Heart left ventricle (tissue), 16 donors: ENCODE results near the gene NUDT4B. TPM values are rescaled to one million over a fixed set of nuclear protein-coding genes. Genes with fewer than 3 reads are reported as not detected.
A peak's percentile ranks its signal among the peaks of the same experiment; 100 is the strongest.
"Not testable (repeated sequence)": the region's sequence is repeated elsewhere in the genome, so short reads cannot be mapped to it uniquely, and the experiment has no call there.

Source experiments
- ATAC-seq, 4 donors: fragments of 200-7000 bp; cut with Tn5 transposase; one replicate each; pipeline ENCODE4 v1.9.1; 2020 to 2022; ENCODE audit warnings: moderate library complexity in 4 of 4, mild to moderate bottlenecking in 3 of 4, moderate number of reproducible peaks in 1 of 4
- DNase-seq, 5 donors: peaks; one replicate each; pipeline ENCODE4 v3.0.0-alpha.2; 2020
- H3K27ac ChIP-seq, 12 donors: fragments of 200-600 bp; sonication (generic) in 4 of 12; one replicate each; pipeline versions ENCODE4 v1.5.0 to v1.8.0; 2016 to 2022; ENCODE audit warnings: mild to moderate bottlenecking in 2 of 12
- H3K27me3 ChIP-seq, 9 donors: fragments of 200-600 bp; sonication (generic) in 2 of 9; one replicate each; pipeline versions ENCODE4 v1.5.1 to v1.8.0; 2016 to 2022; ENCODE audit warnings: mild to moderate bottlenecking in 3 of 9
- H3K36me3 ChIP-seq, 9 donors: fragments of 200-600 bp; sonication (generic) in 2 of 9; one replicate each; pipeline versions ENCODE4 v1.5.0 to v1.8.0; 2018 to 2022; ENCODE audit warnings: mild to moderate bottlenecking in 2 of 9
- H3K4me1 ChIP-seq, 12 donors: fragments of 200-600 bp; sonication (generic) in 4 of 12; one replicate each; pipeline versions ENCODE4 v1.5.0 to v1.8.0; 2016 to 2022; ENCODE audit warnings: mild to moderate bottlenecking in 3 of 12
- H3K4me3 ChIP-seq, 12 donors: fragments of 200-600 bp; sonication (generic) in 4 of 12; one replicate each; pipeline versions ENCODE4 v1.5.0 to v1.8.0; 2017 to 2022; ENCODE audit warnings: mild to moderate bottlenecking in 9 of 12, moderate library complexity in 4 of 12
- H3K9me3 ChIP-seq, 12 donors: fragments of 200-600 bp; sonication (generic) in 4 of 12; one replicate each; pipeline versions ENCODE4 v1.5.0 to v1.8.0; 2016 to 2022; ENCODE audit warnings: mild to moderate bottlenecking in 1 of 12
- WGBS, 4 donors: extraction: QIAGEN DNeasy Blood & Tissue Kit in 2 of 4; methylation state at CpG; one replicate each; pipeline versions ENCODE4 v1.1.5 to v1.1.7; 2013 to 2018; 5-methylcytosine and 5-hydroxymethylcytosine counted together
- intact Hi-C, 10 donors: fragments of 100-400 bp; cut with DNase I; formaldehyde crosslinking; loops; one replicate each; pipeline versions ENCODE4 v1.11.1 to v1.14.2; 2022
- long read RNA-seq, 3 donors: library from polyadenylated mRNA; unstranded; transcript quantifications; one replicate each; pipeline ENCODE4 v2.0.0, GENCODE V29; 2020 to 2021
- polyA plus RNA-seq, 2 donors: library from polyadenylated mRNA; stranded (reverse); fragments of 200-250 nt; gene quantifications; one replicate each; pipeline ENCODE4 v1.2.3, GENCODE V29; 2013
- total RNA-seq, 9 donors: library from RNA; depleted of rRNA in 2 of 9; stranded (reverse); fragments of >200 nt in 2 of 9; fragmentation: NEBNext Ultra II Directional in 3 of 9; extraction: Animal tissue kit (Norgen Biotek cat#: 25700) in 3 of 9; gene quantifications; one replicate each; pipeline versions ENCODE4 v1.1.0 to v1.2.4, GENCODE V29; 2016 to 2023
- donor health status: ischemic (EF 13 %, LVEDD 7.1; RV severe dilation, severe dysfunction).
- donor health status: healthy with polysubstance abuse.
- donor health status: DM: no; HTN: yes; CAD: no.
- donor health status: DM: no; HTN: no; CAD: no.
- donor health status: ischemic (EF 25% LVEDD 6.9; RV normal size, moderate dysfunction).
- donor health status: ischemic (EF 25% LVEDD 5.7; RV mildly dilated, moderate dysfunction).
- donor health status: healthy.
- donor health status: DM: yes; HTN: yes; CAD: no.
- donor health status: ischemic (EF 35%, LVEDD 5.7; RV mildly dilated, moderate dysfunction).
- donor health status: nonischemic (EF 11% LVEDD 7.7; RV severe dilation, severe dysfunction).
- donor health status: DM: yes; HTN: yes; CAD: no.
- donor health status: PGD.
- donor health status: ischemic (EF 29% LVEDD 5.4; RV normal size, mild dysfunction).
- donor health status: nonischemic (EF 23%, LVEDD 6.1; RV moderate dilation, normal function).

NUDT4B gene
- total RNA-seq (100 to 1,000 TPM in 2 of 9 donors, 1 to 10 TPM in 1, under 1 TPM in 2, not detected in 4; 0.50 to 267 (median 1.4) TPM), polyA plus RNA-seq (10 to 100 TPM in 1 of 2 donors, not detected in 1; 46.1 TPM)
- long read RNA-seq, donor 1, partial matches to known transcripts, result 0 of 1 reads
- long read RNA-seq, donor 1, other reads (novel, unspliced or antisense), result 0 of 1 reads
- long read RNA-seq, donor 2, partial matches to known transcripts, result 0 of 4 reads
- long read RNA-seq, donor 2, other reads (novel, unspliced or antisense), result 0 of 4 reads
- long read RNA-seq, donor 3, partial matches to known transcripts, result 0 of 2 reads
- long read RNA-seq, donor 3, other reads (novel, unspliced or antisense), result 0 of 2 reads

DNA sequence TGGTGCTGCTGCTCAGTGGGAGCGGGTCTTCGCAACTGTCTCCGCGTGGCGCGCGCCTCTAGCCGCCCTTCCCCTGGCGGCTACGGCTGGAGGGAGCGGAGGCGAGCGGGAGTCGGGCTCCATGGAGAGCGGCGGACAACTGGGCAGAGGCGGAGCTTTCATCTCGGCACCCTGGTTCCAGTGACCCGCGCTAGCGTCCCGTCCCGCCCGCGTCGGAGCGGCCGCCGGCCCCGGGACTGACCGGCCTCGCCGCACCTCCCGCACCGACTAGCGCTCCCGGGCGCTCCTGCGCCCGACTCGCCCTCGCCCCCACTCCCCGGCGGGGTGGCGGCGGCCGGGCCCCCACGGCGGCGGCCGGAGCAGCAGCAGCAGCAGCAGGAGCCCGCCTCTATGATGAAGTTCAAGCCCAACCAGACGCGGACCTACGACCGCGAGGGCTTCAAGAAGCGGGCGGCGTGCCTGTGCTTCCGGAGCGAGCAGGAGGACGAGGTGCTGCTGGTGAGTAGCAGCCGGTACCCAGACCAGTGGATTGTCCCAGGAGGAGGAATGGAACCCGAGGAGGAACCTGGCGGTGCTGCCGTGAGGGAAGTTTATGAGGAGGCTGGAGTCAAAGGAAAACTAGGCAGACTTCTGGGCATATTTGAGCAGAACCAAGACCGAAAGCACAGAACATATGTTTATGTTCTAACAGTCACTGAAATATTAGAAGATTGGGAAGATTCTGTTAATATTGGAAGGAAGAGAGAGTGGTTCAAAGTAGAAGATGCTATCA is at the start of gene NUDT4B:
Gene NUDT4B, plus strand, starts transcription at position 212 of the 772 bp plus-strand sequence. Its CDS starts 179 bp downstream, at position 391.
- H3K4me3 ChIP-seq, H3K9me3 ChIP-seq, H3K27me3 ChIP-seq, H3K36me3 ChIP-seq, intact Hi-C loops, H3K27ac ChIP-seq, H3K4me1 ChIP-seq, DNase-seq: not testable (repeated sequence)
- ATAC-seq, result peak; percentile 39 to 77 (median 68)
- WGBS, 4 donors, result no CpG with 5 or more reads among the region's 68 CpGs

DNA sequence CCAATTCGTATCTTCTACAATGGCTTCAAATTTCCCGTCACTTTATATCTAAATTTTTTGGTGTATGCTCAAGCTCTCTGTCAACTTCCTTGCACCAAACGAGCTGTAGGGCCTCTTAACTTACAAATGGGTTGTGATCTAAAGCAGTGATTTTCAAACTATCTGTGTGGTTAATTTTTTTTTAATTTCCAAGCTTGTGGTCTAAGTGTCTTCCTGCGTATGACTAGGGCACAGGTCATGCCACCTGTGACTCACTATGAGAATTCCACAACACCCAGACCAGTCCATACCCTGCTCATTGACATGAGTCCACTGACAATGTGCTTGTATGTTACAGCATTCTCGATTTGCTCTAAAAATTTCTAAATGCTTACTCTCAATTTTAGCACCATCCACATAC is 49.2 kb upstream of the NUDT4B start:
- H3K27me3 ChIP-seq, H3K4me3 ChIP-seq, ATAC-seq, H3K9me3 ChIP-seq, DNase-seq, H3K4me1 ChIP-seq, intact Hi-C loops, H3K27ac ChIP-seq, H3K36me3 ChIP-seq: not testable (repeated sequence)
- no CpG with 5 or more reads among the region's 5 CpGs for WGBS, 4 donors

DNA sequence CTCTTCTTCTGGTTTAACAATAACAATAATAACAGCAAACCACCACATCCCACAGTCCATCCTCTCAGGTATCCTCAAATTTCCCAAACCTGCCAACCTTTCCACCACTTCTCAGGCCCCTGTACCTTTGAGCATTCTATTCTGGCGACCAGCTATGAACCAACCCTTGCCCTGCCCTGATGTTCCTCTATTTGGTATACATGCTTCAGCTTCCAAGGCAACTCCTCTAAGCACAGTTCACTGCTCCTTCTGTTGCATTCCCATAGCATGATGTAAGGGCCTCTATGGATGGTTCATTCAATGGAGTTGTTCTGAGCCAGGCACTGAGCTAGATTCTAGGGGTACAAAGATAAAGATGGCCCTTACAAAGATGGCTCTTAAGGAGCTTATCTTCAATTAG is 46.3 kb upstream of the NUDT4B start:
- 45 to 60% methylated on average over 1 of the region's 1 CpG; no CpG with 5 or more reads in 2 of the 4 donors for WGBS, 4 donors
- not testable (repeated sequence) for DNase-seq, ATAC-seq

DNA sequence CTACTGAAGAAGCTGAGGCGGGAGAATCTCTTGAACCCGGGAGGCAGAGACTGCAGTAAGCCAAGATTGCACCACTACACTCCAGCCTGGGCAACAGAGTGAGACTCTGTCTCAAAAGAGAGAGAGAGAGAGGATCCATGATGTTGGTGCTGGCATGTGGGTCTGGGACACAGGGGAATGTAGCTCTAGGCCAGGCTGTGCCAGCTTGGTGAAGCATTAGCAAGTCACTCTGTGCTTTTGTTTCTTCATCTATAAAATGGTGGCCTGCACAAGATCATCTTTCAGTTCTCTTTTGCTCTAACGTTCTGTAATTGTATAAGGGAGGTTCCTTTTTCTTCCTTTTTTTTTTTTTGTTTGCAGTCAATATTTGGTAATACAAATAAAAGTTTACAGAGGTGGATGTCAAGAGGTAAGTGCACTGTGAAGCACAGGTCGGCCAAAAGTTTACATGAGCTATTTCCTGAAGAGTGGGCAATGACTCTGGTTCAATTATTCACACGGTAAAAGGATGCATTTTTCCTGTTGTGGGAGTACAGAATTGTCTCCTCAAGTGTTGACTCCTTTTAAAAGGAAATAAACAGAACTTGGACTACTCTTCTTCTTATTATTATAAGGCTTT is 44.5 kb upstream of the NUDT4B start:
- intact Hi-C loops, H3K9me3 ChIP-seq, H3K36me3 ChIP-seq, ATAC-seq, H3K4me3 ChIP-seq, DNase-seq, H3K27ac ChIP-seq, H3K4me1 ChIP-seq, H3K27me3 ChIP-seq: not testable (repeated sequence)
- WGBS, 4 donors, result 80 to 94% methylated on average over 1 to 2 of the region's 5 CpGs; no CpG with 5 or more reads in 2 of the 4 donors

More for the DNA sequence above, 46.3 kb upstream of the NUDT4B start:
- H3K4me1 ChIP-seq, H3K27ac ChIP-seq, H3K4me3 ChIP-seq, H3K27me3 ChIP-seq, H3K9me3 ChIP-seq, intact Hi-C loops, H3K36me3 ChIP-seq: not testable (repeated sequence)

DNA sequence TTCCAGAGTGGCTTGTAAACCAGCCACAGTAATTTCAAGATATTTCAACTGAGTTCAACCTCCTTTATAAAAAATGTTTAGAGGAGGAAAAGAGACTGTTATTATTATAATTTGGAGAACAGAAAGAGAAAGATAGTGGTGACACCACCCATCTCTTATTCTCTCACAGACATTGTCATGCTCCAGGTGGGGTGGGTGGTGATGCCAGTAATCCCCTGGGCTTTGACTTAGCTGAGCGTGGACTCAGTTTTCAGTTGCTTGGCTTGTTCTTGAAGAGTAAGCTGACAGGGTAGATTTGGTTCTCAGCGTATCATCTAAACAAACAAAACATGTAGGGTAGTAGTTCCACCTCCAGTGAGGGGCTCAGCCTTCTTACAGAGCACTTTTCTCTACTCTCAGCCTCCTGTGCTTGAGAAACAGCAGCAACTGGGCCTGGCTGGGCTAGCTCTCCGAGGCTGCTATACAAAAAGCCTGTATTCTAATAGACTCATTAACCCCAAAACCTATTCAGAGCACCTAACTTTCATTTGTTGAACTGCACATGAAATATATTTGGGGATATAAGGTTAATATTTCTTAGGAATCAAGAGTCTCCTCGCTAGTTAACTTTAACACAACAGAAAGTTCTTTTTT is 43.1 kb upstream of the NUDT4B start:
- ATAC-seq, intact Hi-C loops, H3K27me3 ChIP-seq, DNase-seq, H3K36me3 ChIP-seq, H3K9me3 ChIP-seq, H3K4me1 ChIP-seq, H3K4me3 ChIP-seq, H3K27ac ChIP-seq: not testable (repeated sequence)
- 68 to 75% methylated on average over 1 of the region's 4 CpGs; no CpG with 5 or more reads in 2 of the 4 donors for WGBS, 4 donors

DNA sequence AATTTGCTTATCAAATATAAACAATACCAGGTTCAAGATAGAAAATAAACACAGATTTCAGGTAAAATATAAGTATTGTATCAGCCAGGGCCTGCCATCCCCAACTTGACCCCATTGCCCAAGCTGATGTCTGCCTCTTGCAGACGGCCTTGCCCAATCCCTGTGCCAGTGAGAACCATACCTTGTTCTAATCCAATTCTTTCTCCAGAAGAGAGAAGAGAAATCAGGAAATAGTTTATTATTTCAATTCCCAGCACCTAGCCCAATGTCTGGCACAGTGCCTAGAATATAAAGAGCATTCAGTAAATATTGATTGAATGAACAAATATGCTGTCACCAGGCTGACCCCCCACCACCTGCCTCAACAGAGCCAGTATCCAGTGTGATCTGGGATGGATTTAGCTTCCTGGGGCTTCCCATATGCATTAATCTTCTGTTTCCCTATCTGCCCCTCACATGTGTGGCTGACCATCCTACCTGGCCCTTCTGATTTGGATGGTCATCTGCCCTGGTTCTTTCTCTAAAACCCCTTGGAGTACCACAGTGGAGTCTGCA is 39.7 kb upstream of the NUDT4B start:
- H3K4me3 ChIP-seq, intact Hi-C loops, H3K36me3 ChIP-seq, H3K4me1 ChIP-seq, ATAC-seq, H3K9me3 ChIP-seq, DNase-seq, H3K27ac ChIP-seq, H3K27me3 ChIP-seq: not testable (repeated sequence)
- no CpG with 5 or more reads among the region's 1 CpG for WGBS, 4 donors

DNA sequence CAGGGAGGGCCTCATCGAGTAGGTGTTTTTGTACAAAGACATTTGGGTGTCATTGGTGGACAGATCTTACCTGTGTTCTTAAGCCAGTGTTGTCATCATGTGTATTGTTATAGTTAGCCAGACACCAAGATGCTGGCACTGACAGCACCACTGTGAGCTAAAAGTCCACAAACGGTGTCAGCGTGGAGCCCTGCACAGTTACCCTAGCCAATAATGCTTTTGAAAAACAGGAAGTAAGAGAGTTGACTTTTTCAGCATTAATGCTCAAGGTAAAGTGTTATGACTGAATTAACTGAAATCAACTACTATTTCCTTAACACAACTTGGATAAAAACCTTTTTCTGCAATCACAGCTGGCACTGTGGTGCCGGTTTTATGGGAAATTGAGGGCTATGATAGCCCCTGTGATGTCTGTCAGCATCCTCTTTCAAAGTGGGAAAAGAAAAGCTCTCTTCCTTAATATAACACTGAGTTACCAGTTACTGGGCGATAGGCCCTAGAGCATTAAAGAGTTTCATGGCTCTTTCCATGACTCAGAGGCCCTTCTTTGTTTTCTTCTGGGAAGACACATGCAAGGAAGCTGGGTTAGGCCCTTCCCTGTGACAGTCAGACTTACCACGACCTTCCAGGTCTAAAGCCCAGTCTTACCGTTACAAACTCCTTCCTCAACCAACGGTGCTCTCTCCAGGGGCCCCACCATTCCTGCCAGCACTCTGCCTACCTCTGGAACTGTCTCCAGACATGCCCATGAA is 37.6 kb upstream of the NUDT4B start:
- H3K4me3 ChIP-seq, DNase-seq, H3K4me1 ChIP-seq, H3K27me3 ChIP-seq, H3K36me3 ChIP-seq, H3K27ac ChIP-seq, intact Hi-C loops, ATAC-seq, H3K9me3 ChIP-seq: not testable (repeated sequence)
- no CpG with 5 or more reads among the region's 8 CpGs for WGBS, 4 donors

DNA sequence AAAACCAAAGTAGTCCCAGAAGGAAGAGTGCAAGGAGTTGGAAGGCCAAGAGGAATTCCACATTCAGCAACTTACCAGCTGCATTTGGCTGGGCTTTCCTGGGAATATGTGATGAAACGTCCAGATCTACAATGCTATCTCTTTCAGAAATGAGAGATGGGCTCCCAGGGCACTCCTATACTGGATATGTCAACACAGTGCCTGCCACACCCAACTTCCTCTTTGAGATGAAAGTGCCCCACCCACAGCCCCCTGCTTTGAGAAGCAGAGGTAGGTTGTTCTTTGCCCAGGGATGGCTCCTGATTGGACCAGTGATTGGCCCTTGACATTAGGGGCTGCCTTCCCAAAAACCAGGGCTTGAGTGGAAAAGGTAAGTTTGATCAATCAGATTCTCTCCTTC is 36.2 kb upstream of the NUDT4B start:
- peak in 1 of 4 donors; percentile 39 for ATAC-seq
- H3K27me3 ChIP-seq, H3K36me3 ChIP-seq, H3K4me1 ChIP-seq, H3K4me3 ChIP-seq, H3K9me3 ChIP-seq, DNase-seq, intact Hi-C loops, H3K27ac ChIP-seq: not testable (repeated sequence)
- 38 to 52% methylated on average over 1 of the region's 1 CpG; no CpG with 5 or more reads in 2 of the 4 donors for WGBS, 4 donors

DNA sequence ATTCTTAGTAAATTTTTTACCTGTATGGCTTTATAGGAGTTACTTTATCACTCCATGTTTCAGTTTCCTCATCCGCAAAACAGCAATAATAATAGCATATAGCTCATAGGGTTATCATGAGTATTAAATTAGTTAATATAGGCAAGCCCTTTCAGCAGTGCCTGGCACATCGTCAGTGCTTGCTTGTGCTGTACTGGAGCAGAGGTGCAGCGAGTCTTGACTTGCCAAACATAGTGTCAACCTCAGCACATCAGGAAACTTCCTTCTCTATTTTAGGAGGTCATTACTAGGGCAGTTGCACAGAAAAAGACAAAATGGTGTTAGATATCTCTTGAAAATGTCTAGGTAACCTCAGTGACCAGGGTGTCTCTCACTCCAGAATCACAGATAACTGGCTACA is 33.1 kb upstream of the NUDT4B start:
- H3K9me3 ChIP-seq, H3K27me3 ChIP-seq, H3K36me3 ChIP-seq, H3K4me1 ChIP-seq, DNase-seq, intact Hi-C loops, H3K27ac ChIP-seq, H3K4me3 ChIP-seq: not testable (repeated sequence)
- ATAC-seq, result peak in 1 of 4 donors; percentile 34
- no CpG with 5 or more reads among the region's 3 CpGs for WGBS, 4 donors
